ENCODE results near the gene ARHGAP45. TPM values are rescaled to one million over a fixed set of nuclear protein-coding genes. Genes with fewer than 3 reads are reported as not detected.

Gene ARHGAP45
- total and polyA plus RNA-seq, 2 of the 8 experiments (the other 6 are each of a cell fraction or from before 2014, with no cell fraction given) = 31.4 to 41.8 TPM

GRCh38 chr19:1080360-1081161, 13.6 kb downstream of the ARHGAP45 start:
- H2BK20ac ChIP-seq (ENCODE audit: low read length) = no peak overlapping the region
- H3K4ac ChIP-seq (replicated peaks; ENCODE audit: insufficient read length, low read depth, low read length) = no peak overlapping the region
- no peak for FAIRE-seq
- H3K36me3 ChIP-seq (ENCODE audit: control insufficient read depth in 2 of 4, insufficient read depth in 4 of 4, low read length in 3 of 4) = peaks cover 0 to 50% (median 15%) of the 10 kb centered on the region in 4 experiments; a peak in 3 of 8 replicates
- H3K18ac ChIP-seq (ENCODE audit: extremely low read depth, low read length) = no peak overlapping the region
- no peak overlapping the region for H3K27ac ChIP-seq (ENCODE audit: low read depth, low read length)
- no peak overlapping the region for H3K23ac ChIP-seq (ENCODE audit: insufficient read length)
- POLR2A ChIA-PET (ENCODE audit: partially characterized antibody) = interaction anchor here (0.6 to 10.3 kb wide), 18 partner anchors 9 to 188 kb away, joined by 3 to 93 read pairs (median 5); partner anchors contain the start of genes ABCA7, ARHGAP45, CIRBP and CNN2
- no peak for DNase-seq (ENCODE audit: low read depth in 1 of 2, low spot score in 2 of 2)
- H3K27me3 ChIP-seq (replicated peaks in 1 of 4; ENCODE audit: control insufficient read depth in 3 of 4, extremely low read depth in 1 of 4, insufficient read depth in 3 of 4, low read length in 3 of 4) = no peaks in the 10 kb centered on the region
- no peak overlapping the region; a peak in 1 of 4 replicates for H3K4me2 ChIP-seq (ENCODE audit: insufficient read depth in 1 of 2, low read depth in 2 of 2, low read length in 2 of 2)
- no peaks in the 10 kb centered on the region for H3K79me2 ChIP-seq (ENCODE audit: control insufficient read depth in 1 of 2, insufficient read depth in 2 of 2, low read length in 2 of 2)
- no peaks in the 10 kb centered on the region; the same call in 1 of the 2 replicates for H3K79me1 ChIP-seq (ENCODE audit: low read depth, low read length)
- no peak overlapping the region for H3K14ac ChIP-seq (ENCODE audit: insufficient read length)
- H2BK12ac ChIP-seq (ENCODE audit: low read depth, low read length) = no peak overlapping the region
- no peaks in the 10 kb centered on the region for H3K9me3 ChIP-seq (ENCODE audit: insufficient read depth in 2 of 2, low read depth in 1 of 2, low read length in 1 of 2)
- WGBS, 2 experiments (ENCODE audit: extremely low coverage in 1 of 2, insufficient coverage in 1 of 2, insufficient read length in 1 of 2, insufficient replicate concordance in 2 of 2, low coverage in 1 of 2, low lambda C conversion rate in 2 of 2, missing lambda C conversion rate in 1 of 2) = 94% methylated on average over 44 of the region's 50 CpGs; no CpG with 5 or more reads in 1 of the 2 experiments
- H4K5ac ChIP-seq (ENCODE audit: insufficient read length, low read depth, low read length) = no peak overlapping the region
- no peak overlapping the region for H2BK5ac ChIP-seq (ENCODE audit: low read depth, low read length)
- peaks cover 0 to 13% of the 10 kb centered on the region in 2 experiments for H4K20me1 ChIP-seq (replicated peaks in 1 of 2; ENCODE audit: control insufficient read depth in 1 of 2, insufficient read depth in 2 of 2, low read length in 2 of 2)
- H3K4me3 ChIP-seq (ENCODE audit: extremely low read depth in 1 of 4, insufficient read depth in 2 of 4, low read depth in 3 of 4, low read length in 4 of 4) = no peak overlapping the region
- CTCF ChIA-PET (ENCODE audit: partially characterized antibody) = interaction anchor here (0.9 to 8.9 kb wide), 12 partner anchors 9 to 164 kb away, joined by 3 to 54 read pairs (median 4); partner anchors contain the start of genes ARHGAP45 and CNN2
- H4K91ac ChIP-seq (replicated peaks; ENCODE audit: insufficient read length, low read length) = no peak overlapping the region
- no peak overlapping the region for H2AK5ac ChIP-seq (ENCODE audit: low read depth, low read length)
- no peak overlapping the region for H2BK15ac ChIP-seq (ENCODE audit: low read length)
- peaks cover 0 to 7% (median 0%) of the 10 kb centered on the region in 4 experiments; a peak in 4 of 7 replicates for H3K4me1 ChIP-seq (replicated peaks in 1 of 4; ENCODE audit: control insufficient read depth in 3 of 4, insufficient read depth in 4 of 4, low read length in 3 of 4)
- no peak overlapping the region for H2BK120ac ChIP-seq (replicated peaks; ENCODE audit: low read depth, low read length)
- no peak for TF ChIP-seq PHF8 (conservative IDR thresholded peaks at IDR 0.05; ENCODE audit: low read depth, low read length)
- no peak for TF ChIP-seq CHD2 (IDR thresholded peaks at IDR 0.05; ENCODE audit: low read length)
- no peak for TF ChIP-seq SP1 (IDR thresholded peaks at IDR 0.05; ENCODE audit: low read depth, low read length)
- no peak for TF ChIP-seq GABPA (IDR thresholded peaks at IDR 0.05; ENCODE audit: borderline replicate concordance, insufficient read depth, low read length)
- TF ChIP-seq SAP30 (IDR thresholded peaks at IDR 0.05; ENCODE audit: insufficient read depth, insufficient replicate concordance, low read length) = no peak
- no peak overlapping the region for H2AFZ ChIP-seq (ENCODE audit: low read length)
- H4K8ac ChIP-seq (ENCODE audit: extremely low read depth, insufficient read depth, low read length) = peak overlapping the region; percentile 25
- no peak overlapping the region for H3K9ac ChIP-seq (replicated peaks in 1 of 4; ENCODE audit: extremely low read depth in 1 of 4, low read depth in 3 of 4, low read length in 3 of 4)
- no peaks in the 10 kb centered on the region for H3K23me2 ChIP-seq (ENCODE audit: low read depth, low read length)
- H3K56ac ChIP-seq (replicated peaks; ENCODE audit: insufficient read length, low read depth, low read length) = no peak overlapping the region
